HCT116 (cell line): ENCODE measurements around the gene CLK1. TPM values are rescaled to one million over a fixed set of nuclear protein-coding genes. Genes with fewer than 3 reads are reported as not detected.

ENCODE experiments used
- ATAC-seq: fragments of 200-7000 bp; cut with Tn5 transposase; 2 replicates; pipeline ENCODE4 v1.9.1; 2020; ENCODE audit warnings: mild to moderate bottlenecking, moderate library complexity
- BruUV-seq: library from RNA; stranded (reverse); fragments of 400-500 nt; replicated peaks from 2 replicates; lab custom pipeline; 2021; lab: Mats Ljungman, UMichigan
- CTCF ChIA-PET: fragments of 300-600 bp; sonication (Branson Sonifier 250); formaldehyde crosslinking; loops from one replicate; lab custom pipeline; 2021; ENCODE audit warnings: antibody characterized with exemption; lab: Charles Lee
- POLR2A ChIA-PET: fragments of 300-600, 350-600 bp; sonication (Branson Sonifier 250); formaldehyde crosslinking; loops from one replicate; lab custom pipeline; 2021; ENCODE audit warnings: antibody characterized with exemption; lab: Charles Lee
- RAD21 ChIA-PET, 2 experiments: fragments of 300-600 bp; sonication (Branson Sonifier 250); formaldehyde crosslinking; loops; one replicate each; lab custom pipeline; 2023; ENCODE audit warnings: low total read pairs in 2 of 2; ENCODE audit not compliant: uncharacterized antibody in 2 of 2, unreplicated experiment in 2 of 2, low non-redundant PET in 1 of 2; lab: Charles Lee
- DNase-seq: peaks from one replicate; pipeline ENCODE4 v3.0.0-alpha.2; 2010; ENCODE audit warnings: low read depth, low spot score
- H2AFZ ChIP-seq: fragments of 200-600 bp; shearing (Covaris generic), sonication (generic); 2 replicates; pipeline ENCODE4 v1.6.1; 2017; ENCODE audit warnings: low read depth, mixed run types, mixed read lengths, antibody characterized with exemption, low read length; ENCODE audit not compliant: poor library complexity, severe bottlenecking
- H3K27ac ChIP-seq: 2 replicates; pipeline ENCODE4 v1.5.1; 2012; ENCODE audit warnings: low read depth, low read length
- H3K27me3 ChIP-seq: fragments of 200-600 bp; sonication (generic); 2 replicates; pipeline ENCODE4 v1.6.1; 2016; ENCODE audit warnings: mixed run types, low read length, mixed read lengths; ENCODE audit not compliant: insufficient read depth
- H3K36me3 ChIP-seq, 2 experiments: fragments of 200-500 bp in 1 of 2; fragments of 200-600 bp in 1 of 2; sonication (Bioruptor generic) in 1 of 2; sonication (generic) in 1 of 2; 2 replicates each; pipeline versions ENCODE4 v1.5.1 to v1.6.1; 2014 to 2016; ENCODE audit warnings: low read length in 2 of 2, inconsistent platforms in 1 of 2, mixed read lengths in 1 of 2, mixed run types in 1 of 2; ENCODE audit not compliant: insufficient read depth in 2 of 2, control insufficient read depth in 1 of 2
- H3K4me1 ChIP-seq, 2 experiments: fragments of 200-600 bp in 1 of 2; sonication (generic) in 1 of 2; 2 replicates each; pipeline versions ENCODE4 v1.5.1 to v1.6.1; 2012 to 2017; ENCODE audit warnings: low read length in 2 of 2, inconsistent platforms in 1 of 2, mild to moderate bottlenecking in 1 of 2, mixed read lengths in 1 of 2, mixed run types in 1 of 2, moderate library complexity in 1 of 2; ENCODE audit not compliant: insufficient read depth in 2 of 2, control insufficient read depth in 1 of 2
- H3K4me2 ChIP-seq: fragments of 200-600 bp; sonication (generic); 2 replicates; pipeline ENCODE4 v1.6.1; 2017; ENCODE audit warnings: mixed run types, low read length, mixed read lengths
- H3K4me3 ChIP-seq, 2 experiments: fragments of 200-600 bp in 1 of 2; sonication (generic) in 1 of 2; replicated peaks in 1 of 2; 2 replicates each; pipeline ENCODE4 v1.5.1; 2011 to 2016; ENCODE audit warnings: low read length in 2 of 2, control low read depth in 1 of 2, low read depth in 1 of 2, mild to moderate bottlenecking in 1 of 2, mixed read lengths in 1 of 2, mixed run types in 1 of 2
- H3K79me2 ChIP-seq: fragments of 200-600 bp; sonication (generic); 2 replicates; pipeline ENCODE4 v1.6.1; 2017; ENCODE audit warnings: mild to moderate bottlenecking, mixed run types, low read length, moderate library complexity, mixed read lengths; ENCODE audit not compliant: insufficient read depth
- H3K9ac ChIP-seq: fragments of 200-600 bp; sonication (generic); 2 replicates; pipeline ENCODE4 v1.6.1; 2016; ENCODE audit warnings: low read length, mixed read lengths
- H3K9me2 ChIP-seq: fragments of 200-600 bp; sonication (generic), shearing (Covaris generic); 2 replicates; pipeline ENCODE4 v1.6.1; 2017; ENCODE audit warnings: mixed run types, mild to moderate bottlenecking, moderate library complexity; ENCODE audit not compliant: insufficient read depth
- H3K9me3 ChIP-seq, 2 experiments: fragments of 200-500 bp in 1 of 2; fragments of 200-600 bp in 1 of 2; sonication (Bioruptor generic) in 1 of 2; sonication (generic) in 1 of 2; 2 replicates each; pipeline ENCODE4 v1.6.1; 2014 to 2017; ENCODE audit warnings: low read length in 2 of 2, mixed read lengths in 2 of 2, inconsistent platforms in 1 of 2, low read depth in 1 of 2, mild to moderate bottlenecking in 1 of 2, mixed run types in 1 of 2, moderate library complexity in 1 of 2; ENCODE audit not compliant: control insufficient read depth in 1 of 2, insufficient read depth in 1 of 2
- H4K20me1 ChIP-seq: fragments of 200-600 bp; sonication (generic), shearing (Covaris generic); 2 replicates; pipeline ENCODE4 v1.6.1; 2017; ENCODE audit warnings: mixed run types, mild to moderate bottlenecking, moderate library complexity; ENCODE audit not compliant: insufficient read depth
- CBX3 ChIP-seq: IDR thresholded peaks from 2 replicates; pipeline ENCODE4 v1.6.1; 2012; ENCODE audit warnings: low read depth
- CEBPB ChIP-seq: IDR thresholded peaks from 2 replicates; pipeline ENCODE4 v1.6.1; 2012; ENCODE audit warnings: low read depth
- EGR1 ChIP-seq: IDR thresholded peaks from 2 replicates; pipeline ENCODE4 v1.6.1; 2012; ENCODE audit warnings: low read depth
- JUND ChIP-seq: IDR thresholded peaks from 2 replicates; pipeline ENCODE4 v1.6.1; 2012
- POLR2A ChIP-seq: IDR thresholded peaks from 2 replicates; pipeline ENCODE4 v1.7.0; 2011; ENCODE audit warnings: borderline replicate concordance; ENCODE audit not compliant: insufficient read depth, insufficient read length; ENCODE audit errors: extremely low read depth
- SP1 ChIP-seq: IDR thresholded peaks from 2 replicates; pipeline ENCODE4 v1.6.1; 2012; ENCODE audit warnings: low read depth
- SRF ChIP-seq: IDR thresholded peaks from 2 replicates; pipeline ENCODE4 v1.6.1; 2012; ENCODE audit warnings: low read depth
- ZFX ChIP-seq: fragments of 450-650 bp; IDR thresholded peaks from 2 replicates; pipeline ENCODE4 v1.6.1; 2017
- ZNF274 ChIP-seq: fragments of 200-500 bp; sonication (Bioruptor generic); IDR thresholded peaks from 2 replicates; pipeline ENCODE4 v1.6.1; 2014; ENCODE audit warnings: mild to moderate bottlenecking, low read depth, low read length, inconsistent platforms
- intact Hi-C: fragments of 100-400 bp; cut with micrococcal nuclease; formaldehyde crosslinking; loops from 2 replicates; pipeline ENCODE4 v1.10.0; 2022
- total RNA-seq: library from RNA; stranded (reverse); gene quantifications from one replicate; pipeline ENCODE4 v1.2.1, GENCODE V29; 2021; ENCODE audit not compliant: unreplicated experiment
- TF ChIP-seq, protein P1 (sequence below): IDR thresholded peaks from 2 replicates; pipeline ENCODE4 v1.6.1; 2012; ENCODE audit warnings: low read depth
- TF ChIP-seq, protein P2 (sequence below): IDR thresholded peaks from 2 replicates; pipeline ENCODE4 v1.6.1; 2011; ENCODE audit warnings: mild to moderate bottlenecking, low read length, moderate library complexity; ENCODE audit not compliant: insufficient replicate concordance; ENCODE audit errors: extremely low read depth

CLK1 gene
- total RNA-seq, 1 experiment from 2014 or later, result 49.1 TPM

DNA sequence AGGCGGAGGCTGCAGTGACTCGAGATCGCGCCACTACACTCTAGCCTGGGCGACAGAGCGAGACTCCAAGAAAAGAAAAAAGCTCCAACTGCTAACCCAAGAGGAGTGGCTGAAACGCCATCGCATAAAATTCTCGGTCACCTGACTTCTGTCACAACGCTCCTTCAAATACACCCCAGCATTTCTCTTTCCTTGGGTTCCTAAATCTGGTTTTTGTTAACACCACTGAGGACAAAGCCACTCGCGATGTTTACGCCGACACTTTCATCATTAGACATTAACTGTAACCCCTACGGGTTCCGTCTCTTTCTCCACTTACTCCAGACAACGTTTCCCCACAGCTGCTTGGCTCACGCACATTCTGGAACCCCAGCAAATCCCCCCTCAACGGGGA lies 679 bp downstream of the CLK1 start:
- 0 out of 2 replicates have a peak, but pooled peaks cover 3% of the 10 kb centered on the region for H4K20me1 ChIP-seq
- no peaks in the 10 kb centered on the region for H3K9me2 ChIP-seq
- DNase-seq, result no peak
- peak overlapping the region; percentile 90 to 96 for H3K4me3 ChIP-seq
- peak overlapping the region; percentile 78 for H3K4me2 ChIP-seq
- BruUV-seq, result no TSS peak
- peak; percentile 28 for ATAC-seq
- peaks cover 6 to 23% of the 10 kb centered on the region in 2 experiments; a peak in 3 of 4 replicates for H3K4me1 ChIP-seq
- TF ChIP-seq ZFX (no peak; the same call in 1 of the 2 replicates), ZNF274 (no peak), EGR1 (no peak), POLR2A (no peak), JUND (no peak), CBX3 (no peak), SRF (no peak), SP1 (no peak), CEBPB (no peak)
- TF ChIP-seq, protein P1, sequence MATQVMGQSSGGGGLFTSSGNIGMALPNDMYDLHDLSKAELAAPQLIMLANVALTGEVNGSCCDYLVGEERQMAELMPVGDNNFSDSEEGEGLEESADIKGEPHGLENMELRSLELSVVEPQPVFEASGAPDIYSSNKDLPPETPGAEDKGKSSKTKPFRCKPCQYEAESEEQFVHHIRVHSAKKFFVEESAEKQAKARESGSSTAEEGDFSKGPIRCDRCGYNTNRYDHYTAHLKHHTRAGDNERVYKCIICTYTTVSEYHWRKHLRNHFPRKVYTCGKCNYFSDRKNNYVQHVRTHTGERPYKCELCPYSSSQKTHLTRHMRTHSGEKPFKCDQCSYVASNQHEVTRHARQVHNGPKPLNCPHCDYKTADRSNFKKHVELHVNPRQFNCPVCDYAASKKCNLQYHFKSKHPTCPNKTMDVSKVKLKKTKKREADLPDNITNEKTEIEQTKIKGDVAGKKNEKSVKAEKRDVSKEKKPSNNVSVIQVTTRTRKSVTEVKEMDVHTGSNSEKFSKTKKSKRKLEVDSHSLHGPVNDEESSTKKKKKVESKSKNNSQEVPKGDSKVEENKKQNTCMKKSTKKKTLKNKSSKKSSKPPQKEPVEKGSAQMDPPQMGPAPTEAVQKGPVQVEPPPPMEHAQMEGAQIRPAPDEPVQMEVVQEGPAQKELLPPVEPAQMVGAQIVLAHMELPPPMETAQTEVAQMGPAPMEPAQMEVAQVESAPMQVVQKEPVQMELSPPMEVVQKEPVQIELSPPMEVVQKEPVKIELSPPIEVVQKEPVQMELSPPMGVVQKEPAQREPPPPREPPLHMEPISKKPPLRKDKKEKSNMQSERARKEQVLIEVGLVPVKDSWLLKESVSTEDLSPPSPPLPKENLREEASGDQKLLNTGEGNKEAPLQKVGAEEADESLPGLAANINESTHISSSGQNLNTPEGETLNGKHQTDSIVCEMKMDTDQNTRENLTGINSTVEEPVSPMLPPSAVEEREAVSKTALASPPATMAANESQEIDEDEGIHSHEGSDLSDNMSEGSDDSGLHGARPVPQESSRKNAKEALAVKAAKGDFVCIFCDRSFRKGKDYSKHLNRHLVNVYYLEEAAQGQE, result no peak
- TF ChIP-seq, protein P2, sequence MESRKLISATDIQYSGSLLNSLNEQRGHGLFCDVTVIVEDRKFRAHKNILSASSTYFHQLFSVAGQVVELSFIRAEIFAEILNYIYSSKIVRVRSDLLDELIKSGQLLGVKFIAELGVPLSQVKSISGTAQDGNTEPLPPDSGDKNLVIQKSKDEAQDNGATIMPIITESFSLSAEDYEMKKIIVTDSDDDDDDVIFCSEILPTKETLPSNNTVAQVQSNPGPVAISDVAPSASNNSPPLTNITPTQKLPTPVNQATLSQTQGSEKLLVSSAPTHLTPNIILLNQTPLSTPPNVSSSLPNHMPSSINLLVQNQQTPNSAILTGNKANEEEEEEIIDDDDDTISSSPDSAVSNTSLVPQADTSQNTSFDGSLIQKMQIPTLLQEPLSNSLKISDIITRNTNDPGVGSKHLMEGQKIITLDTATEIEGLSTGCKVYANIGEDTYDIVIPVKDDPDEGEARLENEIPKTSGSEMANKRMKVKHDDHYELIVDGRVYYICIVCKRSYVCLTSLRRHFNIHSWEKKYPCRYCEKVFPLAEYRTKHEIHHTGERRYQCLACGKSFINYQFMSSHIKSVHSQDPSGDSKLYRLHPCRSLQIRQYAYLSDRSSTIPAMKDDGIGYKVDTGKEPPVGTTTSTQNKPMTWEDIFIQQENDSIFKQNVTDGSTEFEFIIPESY, result no peak
- H3K36me3 ChIP-seq, result peaks cover 20 to 32% of the 10 kb centered on the region in 2 experiments
- H2AFZ ChIP-seq, result no peak overlapping the region
- intact Hi-C loops, result loop anchor here (2.0 to 5.0 kb wide), 3 partner anchors 25 to 151 kb away; partner anchors contain the start of genes BZW1, NIF3L1 and PPIL3
- H3K9me3 ChIP-seq, result no peaks in the 10 kb centered on the region
- H3K9ac ChIP-seq, result peak overlapping the region; percentile 94
- peaks cover 56% of the 10 kb centered on the region for H3K79me2 ChIP-seq
- H3K27me3 ChIP-seq, result no peaks in the 10 kb centered on the region
- ChIA-PET CTCF (interaction anchor here (1.0 kb wide), 1 partner anchor 161 kb away, joined by 3 read pairs; no protein-coding TSS in a partner anchor), RAD21 (no interaction called here), POLR2A (interaction anchor here (1.0 to 2.7 kb wide), 7 partner anchors 19 to 287 kb away, joined by 3 to 19 read pairs (median 3); partner anchors contain the start of genes NIF3L1 and PPIL3)
- H3K27ac ChIP-seq, result peak overlapping the region; percentile 97
